ENCODE results near the gene CDC45.

DNA sequence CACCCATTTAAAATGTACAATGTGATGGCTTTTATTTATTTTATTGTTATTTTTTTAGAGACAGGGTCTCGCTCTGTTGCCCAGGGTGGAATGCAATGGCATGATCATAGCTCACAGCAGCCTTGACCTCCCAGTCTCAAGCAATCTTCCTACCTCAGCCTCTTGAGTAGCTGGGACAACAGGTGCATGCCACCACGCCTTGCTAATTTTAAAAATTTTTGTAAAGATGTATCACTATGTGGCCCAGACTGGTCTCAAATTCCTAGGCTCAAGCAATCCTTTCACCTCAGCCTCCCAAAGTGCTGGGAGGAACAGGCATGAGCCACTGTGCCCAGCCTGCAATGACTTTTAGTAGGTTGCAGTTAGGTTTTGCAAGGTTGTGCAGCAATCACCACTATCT, 30.2 kb downstream of the CDC45 start:
- no peak for TF ChIP-seq CTCF (IDR thresholded peaks at IDR 0.05)
- TF ChIP-seq POLR2A (IDR thresholded peaks at IDR 0.05) = no peak

Measured in adrenal gland (tissue), 5 donors.